Measurements from ENCODE around the gene EXOC3. TPM values are rescaled to one million over a fixed set of nuclear protein-coding genes. Genes with fewer than 3 reads are reported as not detected.
A peak's percentile ranks its signal among the peaks of the same experiment; 100 is the strongest.

Gene EXOC3
- total and polyA plus RNA-seq, 7 donors: 18.6 to 68.7 (median 48.2) TPM

DNA sequence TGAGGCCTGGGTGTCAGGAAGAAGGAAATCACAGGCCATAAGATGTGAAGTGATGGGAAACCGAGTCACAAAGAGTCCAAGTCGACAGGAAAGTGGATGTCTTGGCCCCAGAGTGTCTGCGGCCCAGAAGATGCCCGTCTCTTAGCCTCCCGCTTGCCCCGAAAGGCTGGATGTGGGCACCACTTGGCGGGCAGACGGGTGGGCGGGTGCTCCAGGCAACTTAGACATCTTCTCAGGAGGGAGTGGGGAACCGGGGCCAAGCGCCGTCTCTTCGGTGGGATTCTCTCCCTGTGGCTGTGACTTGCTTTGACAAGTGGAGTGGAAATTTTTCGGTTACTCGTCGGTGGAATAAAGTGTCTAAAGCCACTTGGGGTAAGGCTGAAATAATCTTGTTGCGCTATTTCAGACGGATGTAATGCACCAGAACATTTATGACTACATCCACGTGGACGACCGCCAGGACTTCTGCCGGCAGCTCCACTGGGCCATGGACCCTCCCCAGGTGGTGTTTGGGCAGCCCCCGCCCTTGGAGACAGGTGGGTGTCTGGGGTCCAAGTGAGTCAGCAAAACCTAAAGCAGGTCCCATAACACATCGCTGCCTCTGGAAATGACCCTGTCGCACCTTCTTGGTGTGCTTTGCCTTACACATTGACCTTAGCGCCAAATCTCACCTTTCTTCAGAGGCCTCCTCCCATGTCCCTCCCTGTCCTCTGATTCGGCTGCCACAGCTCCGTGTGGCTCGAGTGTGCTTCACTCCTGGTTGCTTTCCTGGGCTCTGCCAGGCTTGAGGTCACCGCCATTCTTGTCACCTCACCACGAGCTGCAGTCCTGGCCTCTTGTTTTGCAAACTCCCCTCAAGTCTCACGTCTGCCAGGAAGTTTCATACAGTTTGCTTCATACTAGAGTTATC lies 20.4 kb upstream of the EXOC3 start:
- intact Hi-C loops (cut with DNase I): no loop called here
- WGBS, 2 donors: 80 to 86% methylated on average over 32 of the region's 32 CpGs
- TF ChIP-seq, protein P1, sequence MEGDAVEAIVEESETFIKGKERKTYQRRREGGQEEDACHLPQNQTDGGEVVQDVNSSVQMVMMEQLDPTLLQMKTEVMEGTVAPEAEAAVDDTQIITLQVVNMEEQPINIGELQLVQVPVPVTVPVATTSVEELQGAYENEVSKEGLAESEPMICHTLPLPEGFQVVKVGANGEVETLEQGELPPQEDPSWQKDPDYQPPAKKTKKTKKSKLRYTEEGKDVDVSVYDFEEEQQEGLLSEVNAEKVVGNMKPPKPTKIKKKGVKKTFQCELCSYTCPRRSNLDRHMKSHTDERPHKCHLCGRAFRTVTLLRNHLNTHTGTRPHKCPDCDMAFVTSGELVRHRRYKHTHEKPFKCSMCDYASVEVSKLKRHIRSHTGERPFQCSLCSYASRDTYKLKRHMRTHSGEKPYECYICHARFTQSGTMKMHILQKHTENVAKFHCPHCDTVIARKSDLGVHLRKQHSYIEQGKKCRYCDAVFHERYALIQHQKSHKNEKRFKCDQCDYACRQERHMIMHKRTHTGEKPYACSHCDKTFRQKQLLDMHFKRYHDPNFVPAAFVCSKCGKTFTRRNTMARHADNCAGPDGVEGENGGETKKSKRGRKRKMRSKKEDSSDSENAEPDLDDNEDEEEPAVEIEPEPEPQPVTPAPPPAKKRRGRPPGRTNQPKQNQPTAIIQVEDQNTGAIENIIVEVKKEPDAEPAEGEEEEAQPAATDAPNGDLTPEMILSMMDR (IDR thresholded peaks at IDR 0.05): no peak
- TF ChIP-seq POLR2AphosphoS5 (IDR thresholded peaks at IDR 0.05): no peak
- no peak for TF ChIP-seq POLR2A (IDR thresholded peaks at IDR 0.05)
- no peak for TF ChIP-seq EP300 (IDR thresholded peaks at IDR 0.05)
- no peaks in the 10 kb centered on the region for H3K4me1 ChIP-seq
- H3K36me3 ChIP-seq: no peaks in the 10 kb centered on the region
- no peak overlapping the region for H3K27ac ChIP-seq
- DNase-seq: peak; percentile 50
- no peaks in the 10 kb centered on the region for H3K27me3 ChIP-seq
- no peaks in the 10 kb centered on the region for H3K9me3 ChIP-seq
- H3K4me3 ChIP-seq: no peak overlapping the region

- H3K36me3 ChIP-seq: no peaks in the 10 kb centered on the region
- H3K4me1 ChIP-seq: no peaks in the 10 kb centered on the region
- intact Hi-C loops (cut with DNase I): no loop called here
- no peak overlapping the region for H3K4me3 ChIP-seq
- H3K27ac ChIP-seq: no peak overlapping the region
- no peaks in the 10 kb centered on the region for H3K27me3 ChIP-seq
- H3K9me3 ChIP-seq: no peaks in the 10 kb centered on the region
- WGBS, 2 donors: 88 to 89% methylated on average over 9 of the region's 9 CpGs
- TF ChIP-seq POLR2AphosphoS5 (IDR thresholded peaks at IDR 0.05) (no peak), POLR2A (IDR thresholded peaks at IDR 0.05) (no peak), EP300 (IDR thresholded peaks at IDR 0.05) (no peak)
- TF ChIP-seq, protein P1 (IDR thresholded peaks at IDR 0.05): no peak
- DNase-seq: peak; percentile 29
These were observed 19.8 kb upstream of the EXOC3 start for GRCh38 chr5:423233-423565.

DNA sequence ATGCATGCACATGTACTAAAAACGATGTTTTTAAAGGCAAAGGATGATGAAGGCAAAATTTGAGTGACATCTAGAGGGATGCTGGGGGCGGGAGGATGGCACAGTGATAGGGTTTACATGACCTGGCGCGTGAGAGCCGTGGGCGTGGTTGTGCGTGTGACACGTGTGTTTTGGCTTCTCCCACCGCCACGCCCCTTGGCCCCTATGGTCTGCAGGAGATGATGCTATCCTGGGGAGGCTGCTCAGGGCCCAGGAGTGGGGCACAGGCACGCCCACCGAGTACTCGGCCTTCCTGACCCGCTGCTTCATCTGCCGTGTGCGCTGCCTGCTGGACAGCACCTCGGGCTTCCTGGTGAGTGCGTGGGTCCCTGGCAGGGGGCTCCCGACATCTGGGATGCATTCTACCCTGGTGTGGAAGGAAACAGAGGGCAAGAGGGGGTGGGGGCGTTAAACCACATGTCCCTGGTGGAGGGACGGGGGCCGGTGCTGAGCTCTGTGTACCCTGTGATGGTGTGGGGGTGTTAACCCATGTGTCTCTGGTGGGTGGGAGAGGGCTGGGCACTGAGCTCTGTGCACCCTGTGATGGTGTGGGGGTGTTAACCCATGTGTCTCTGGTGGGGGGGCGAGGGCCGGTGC lies 19.2 kb upstream of the EXOC3 start:
- TF ChIP-seq, protein P1 (IDR thresholded peaks at IDR 0.05): no peak
- TF ChIP-seq EP300 (IDR thresholded peaks at IDR 0.05) (no peak), POLR2A (IDR thresholded peaks at IDR 0.05) (no peak), POLR2AphosphoS5 (IDR thresholded peaks at IDR 0.05) (no peak)

GRCh38 chr5:424301-425110 lies 18.5 kb upstream of the EXOC3 start:
- TF ChIP-seq EP300 (IDR thresholded peaks at IDR 0.05): no peak
- TF ChIP-seq POLR2A (IDR thresholded peaks at IDR 0.05): no peak
- TF ChIP-seq, protein P1 (IDR thresholded peaks at IDR 0.05): no peak
- Histone ChIP-seq H3K9me3 (no peaks in the 10 kb centered on the region), H3K27ac (no peak overlapping the region), H3K27me3 (no peaks in the 10 kb centered on the region), H3K4me3 (no peak overlapping the region), H3K36me3 (no peaks in the 10 kb centered on the region), H3K4me1 (peaks cover 0 to 2% (median 0%) of the 10 kb centered on the region in 4 donors)
- peak; percentile 40 for DNase-seq
- WGBS, 2 donors: 76 to 80% methylated on average over 11 of the region's 11 CpGs
- intact Hi-C loops (cut with DNase I): no loop called here

More for the DNA sequence above, 19.2 kb upstream of the EXOC3 start:
- Histone ChIP-seq H3K4me1 (no peaks in the 10 kb centered on the region), H3K4me3 (no peak overlapping the region), H3K27ac (no peak overlapping the region), H3K9me3 (no peaks in the 10 kb centered on the region), H3K27me3 (no peaks in the 10 kb centered on the region), H3K36me3 (no peaks in the 10 kb centered on the region)
- peak; percentile 53 for DNase-seq
- 68 to 83% methylated on average over 24 of the region's 24 CpGs for WGBS, 2 donors
- intact Hi-C loops (cut with DNase I): no loop called here

Data from sigmoid colon (tissue), 7 donors.